Nephron (organoid): ENCODE results near the gene EFCAB14.
"Not testable (repeated sequence)": the region's sequence is repeated elsewhere in the genome, so short reads cannot be mapped to it uniquely, and the experiment has no call there.

ENCODE experiments used
- H3K27ac Mint-ChIP-seq, 3 experiments: 2 replicates each; pipeline ENCODE4 v1.8.0; 2020; ENCODE audit warnings: mixed read lengths in 3 of 3, mild to moderate bottlenecking in 2 of 3, moderate library complexity in 1 of 3
- H3K27me3 Mint-ChIP-seq: 2 replicates; pipeline ENCODE4 v1.8.0; 2021; ENCODE audit warnings: low read depth, mild to moderate bottlenecking, moderate library complexity, mixed read lengths
- H3K36me3 Mint-ChIP-seq: 2 replicates; pipeline ENCODE4 v1.8.0; 2020; ENCODE audit warnings: low read depth, mixed read lengths
- H3K4me1 Mint-ChIP-seq: 2 replicates; pipeline ENCODE4 v1.8.0; 2020; ENCODE audit warnings: mixed read lengths
- H3K4me3 Mint-ChIP-seq, 3 experiments: 2 replicates each; pipeline ENCODE4 v1.8.0; 2020; ENCODE audit warnings: mild to moderate bottlenecking in 3 of 3, mixed read lengths in 3 of 3, moderate library complexity in 2 of 3
- H3K9me3 Mint-ChIP-seq: 2 replicates; pipeline ENCODE4 v1.8.0; 2020; ENCODE audit warnings: mixed read lengths
- CTCF ChIP-seq, 3 experiments: fragments of 200-600 bp; sonication (generic); IDR thresholded peaks; one replicate each; pipeline ENCODE4 v1.5.0; 2021; ENCODE audit warnings: antibody characterized with exemption in 3 of 3; ENCODE audit not compliant: unreplicated experiment in 3 of 3

Gene EFCAB14

GRCh38 chr1:46760558-46761166, 41.7 kb upstream of the EFCAB14 start:
- Mint-ChIP-seq H3K27ac (peak overlapping the region in 1 of 3 experiments; percentile 17), H3K9me3 (no peaks in the 10 kb centered on the region), H3K4me1 (peaks cover 18% of the 10 kb centered on the region), H3K4me3 (no peak overlapping the region), H3K36me3 (no peaks in the 10 kb centered on the region), H3K27me3 (peaks cover 43% of the 10 kb centered on the region)
- TF ChIP-seq CTCF (IDR thresholded peaks at IDR 0.05; ENCODE audit: unreplicated experiment in 3 of 3) = no peak

GRCh38 chr1:46757956-46758528, 39.1 kb upstream of the EFCAB14 start:
- Mint-ChIP-seq H3K27me3 (peaks cover 28% of the 10 kb centered on the region), H3K4me3 (no peak overlapping the region), H3K4me1 (peaks cover 18% of the 10 kb centered on the region), H3K27ac (peak overlapping the region; percentile 66 to 97 (median 86)), H3K9me3 (no peaks in the 10 kb centered on the region), H3K36me3 (no peaks in the 10 kb centered on the region)
- TF ChIP-seq CTCF (IDR thresholded peaks at IDR 0.05; ENCODE audit: unreplicated experiment in 3 of 3) = no peak

- Mint-ChIP-seq H3K4me3 (peak overlapping the region in 1 of 3 experiments; percentile 2), H3K4me1 (peaks cover 18% of the 10 kb centered on the region), H3K36me3 (no peaks in the 10 kb centered on the region), H3K9me3 (no peaks in the 10 kb centered on the region), H3K27me3 (peaks cover 28% of the 10 kb centered on the region), H3K27ac (peak overlapping the region; percentile 84 to 97 (median 86))
- no peak for TF ChIP-seq CTCF (IDR thresholded peaks at IDR 0.05; ENCODE audit: unreplicated experiment in 3 of 3)
These were observed 38.5 kb upstream of the EFCAB14 start for GRCh38 chr1:46757247-46757955.

- H3K27me3 Mint-ChIP-seq = peaks cover 26% of the 10 kb centered on the region
- peak overlapping the region; percentile 79 to 97 (median 86) for H3K27ac Mint-ChIP-seq
- no peak for TF ChIP-seq CTCF (IDR thresholded peaks at IDR 0.05; ENCODE audit: unreplicated experiment in 3 of 3)
- H3K9me3 Mint-ChIP-seq = no peaks in the 10 kb centered on the region
- H3K4me3 Mint-ChIP-seq = peak overlapping the region in 1 of 3 experiments; percentile 13
- H3K4me1 Mint-ChIP-seq = peaks cover 18% of the 10 kb centered on the region
- H3K36me3 Mint-ChIP-seq = no peaks in the 10 kb centered on the region
These were observed 36.2 kb upstream of the EFCAB14 start for GRCh38 chr1:46755121-46755520.

- Mint-ChIP-seq H3K4me1 (peaks cover 18% of the 10 kb centered on the region), H3K27me3 (peaks cover 30% of the 10 kb centered on the region), H3K27ac (peak overlapping the region; percentile 79 to 97 (median 86)), H3K4me3 (peak overlapping the region in 1 of 3 experiments; percentile 13)
- H3K36me3 Mint-ChIP-seq, H3K9me3 Mint-ChIP-seq: not testable (repeated sequence)
These were observed 35.8 kb upstream of the EFCAB14 start for GRCh38 chr1:46754707-46755106.

- Mint-ChIP-seq H3K4me1 (peaks cover 18% of the 10 kb centered on the region), H3K9me3 (no peaks in the 10 kb centered on the region), H3K27ac (peak overlapping the region; percentile 79 to 97 (median 86)), H3K27me3 (peaks cover 38% of the 10 kb centered on the region), H3K4me3 (no peak overlapping the region), H3K36me3 (no peaks in the 10 kb centered on the region)
- no peak for TF ChIP-seq CTCF (IDR thresholded peaks at IDR 0.05; ENCODE audit: unreplicated experiment in 3 of 3)
These were observed 35.1 kb upstream of the EFCAB14 start for GRCh38 chr1:46753985-46754384.
